GM10266 (cell line): Measurements from ENCODE around the gene FOXJ2.
A peak's percentile ranks its signal among the peaks of the same experiment; 100 is the strongest.
"Not testable (repeated sequence)": the region's sequence is repeated elsewhere in the genome, so short reads cannot be mapped to it uniquely, and the experiment has no call there.

Experiments used
- DNase-seq: peaks from one replicate; pipeline ENCODE4 v3.0.0; 2012; ENCODE audit errors: extremely low spot score
- TF ChIP-seq, protein P1 (sequence below): IDR thresholded peaks from 2 replicates; pipeline ENCODE4 v1.5.1; 2012; ENCODE audit warnings: mild to moderate bottlenecking, low read depth; ENCODE audit not compliant: control insufficient read depth, insufficient read depth; ENCODE audit errors: missing control alignments

FOXJ2 gene

DNA sequence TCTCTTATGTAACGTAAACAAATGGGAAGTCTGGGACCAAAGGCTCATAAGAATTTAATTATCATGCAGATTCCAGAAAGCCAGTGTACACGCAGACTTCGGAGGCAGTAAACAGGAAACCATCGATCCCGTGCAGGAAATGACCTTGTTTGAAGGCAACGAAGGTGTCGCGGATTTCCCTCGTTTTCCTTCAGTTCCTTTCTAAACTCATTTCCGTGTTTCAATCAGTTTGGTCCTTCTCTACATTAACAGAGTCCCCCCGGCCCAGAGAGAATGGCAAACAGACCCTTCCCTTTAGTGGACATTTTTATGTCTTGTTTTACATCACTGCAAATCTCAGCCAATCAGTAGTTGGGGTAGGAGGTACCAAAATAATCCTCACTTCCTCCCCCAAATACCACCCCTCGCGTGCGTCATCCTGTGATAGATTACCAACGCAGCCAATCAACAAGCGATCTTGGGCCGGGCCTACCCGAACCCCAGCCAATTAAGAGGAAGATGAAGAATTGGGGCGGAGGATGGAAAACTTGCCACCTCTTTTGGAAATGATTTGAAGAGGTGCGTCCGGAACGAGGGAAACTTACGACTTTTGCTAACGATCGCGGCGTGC is 6.1 kb upstream of the FOXJ2 start:
- TF ChIP-seq, protein P1, sequence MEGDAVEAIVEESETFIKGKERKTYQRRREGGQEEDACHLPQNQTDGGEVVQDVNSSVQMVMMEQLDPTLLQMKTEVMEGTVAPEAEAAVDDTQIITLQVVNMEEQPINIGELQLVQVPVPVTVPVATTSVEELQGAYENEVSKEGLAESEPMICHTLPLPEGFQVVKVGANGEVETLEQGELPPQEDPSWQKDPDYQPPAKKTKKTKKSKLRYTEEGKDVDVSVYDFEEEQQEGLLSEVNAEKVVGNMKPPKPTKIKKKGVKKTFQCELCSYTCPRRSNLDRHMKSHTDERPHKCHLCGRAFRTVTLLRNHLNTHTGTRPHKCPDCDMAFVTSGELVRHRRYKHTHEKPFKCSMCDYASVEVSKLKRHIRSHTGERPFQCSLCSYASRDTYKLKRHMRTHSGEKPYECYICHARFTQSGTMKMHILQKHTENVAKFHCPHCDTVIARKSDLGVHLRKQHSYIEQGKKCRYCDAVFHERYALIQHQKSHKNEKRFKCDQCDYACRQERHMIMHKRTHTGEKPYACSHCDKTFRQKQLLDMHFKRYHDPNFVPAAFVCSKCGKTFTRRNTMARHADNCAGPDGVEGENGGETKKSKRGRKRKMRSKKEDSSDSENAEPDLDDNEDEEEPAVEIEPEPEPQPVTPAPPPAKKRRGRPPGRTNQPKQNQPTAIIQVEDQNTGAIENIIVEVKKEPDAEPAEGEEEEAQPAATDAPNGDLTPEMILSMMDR, result no peak
- peak; percentile 98 for DNase-seq

DNA sequence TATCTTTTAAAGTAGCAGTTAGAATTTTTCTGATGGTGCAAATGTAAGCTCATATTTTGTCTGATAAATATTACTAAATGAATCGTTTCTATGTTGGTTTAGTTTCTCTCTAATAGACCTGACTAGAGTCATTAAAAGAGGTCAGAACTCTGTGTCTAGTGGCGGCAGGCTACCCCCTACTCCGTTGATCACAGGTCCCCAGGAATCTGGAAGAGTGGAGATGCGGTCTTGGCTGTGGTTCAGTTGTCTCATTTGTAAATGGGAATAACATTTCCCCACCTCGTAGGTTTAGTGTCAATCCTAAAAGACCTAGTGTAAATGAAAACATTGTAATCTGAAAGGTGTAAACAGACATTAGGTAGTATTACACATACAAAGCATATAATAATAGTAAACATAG is 4.7 kb upstream of the FOXJ2 start:
- no peak for DNase-seq

DNA sequence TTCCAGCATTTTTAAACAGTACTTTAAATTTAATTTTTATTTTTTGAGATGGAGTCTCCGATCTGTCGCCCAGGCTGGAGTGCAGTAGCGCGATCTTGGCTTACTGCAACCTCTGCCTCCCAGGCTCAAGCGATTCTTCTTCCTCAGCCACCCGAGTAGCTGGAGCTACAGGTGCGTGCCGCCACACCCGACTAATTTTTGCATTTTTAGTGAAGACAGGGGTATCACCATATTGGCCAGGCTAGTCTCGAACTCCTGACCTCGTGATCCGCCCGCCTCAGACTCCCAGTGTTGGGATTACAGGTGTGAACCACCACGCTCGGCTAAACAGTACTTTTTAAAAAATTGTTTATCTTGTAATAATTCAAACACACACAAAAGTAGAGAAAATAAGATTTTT is 4.2 kb upstream of the FOXJ2 start:
- DNase-seq, result no peak

More for the DNA sequence above, 4.7 kb upstream of the FOXJ2 start:
- TF ChIP-seq, protein P1, result no peak

DNA sequence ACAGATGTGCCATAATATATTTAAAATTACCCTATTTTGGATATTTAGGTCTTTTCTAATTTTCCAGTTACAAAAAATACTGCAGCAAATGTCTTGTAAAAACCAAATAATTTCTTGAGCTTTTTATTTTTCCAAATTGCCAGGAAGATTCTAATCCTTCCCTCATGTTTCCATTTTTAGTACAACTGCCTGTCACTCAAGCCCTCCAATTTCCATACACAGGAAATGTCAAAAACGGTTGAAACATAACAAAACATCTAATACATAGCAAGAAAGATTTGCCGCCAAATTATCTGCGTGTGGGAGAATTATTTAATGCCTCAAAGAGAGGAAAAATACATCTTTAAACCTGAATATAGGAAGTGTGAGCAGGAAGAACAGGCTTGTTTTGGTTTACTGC is 2.3 kb upstream of the FOXJ2 start:
- TF ChIP-seq, protein P1, result no peak

More for the DNA sequence above, 4.2 kb upstream of the FOXJ2 start:
- TF ChIP-seq, protein P1, result no peak

DNA sequence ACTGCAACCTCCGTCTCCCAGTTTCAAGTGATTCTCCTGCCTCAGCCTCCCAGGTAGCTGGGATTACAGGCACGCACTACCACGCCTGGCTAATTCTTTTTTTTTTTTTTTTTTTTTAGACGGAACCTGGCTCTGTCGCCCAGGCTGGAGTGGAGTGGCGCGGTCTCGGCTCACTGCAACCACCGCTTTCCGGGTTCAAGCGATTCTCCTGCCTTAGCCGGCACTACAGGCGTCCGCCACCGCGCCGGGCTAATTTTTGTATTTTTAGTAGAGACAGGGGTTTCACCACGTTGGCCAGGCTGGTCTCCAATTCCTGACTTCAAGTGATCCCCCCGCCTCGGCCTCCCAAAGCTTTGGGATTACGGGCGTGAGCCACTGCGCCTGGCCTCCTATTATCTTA is 1.5 kb upstream of the FOXJ2 start:
- DNase-seq, result not testable (repeated sequence)

More for the DNA sequence above, 2.3 kb upstream of the FOXJ2 start:
- no peak for DNase-seq

DNA sequence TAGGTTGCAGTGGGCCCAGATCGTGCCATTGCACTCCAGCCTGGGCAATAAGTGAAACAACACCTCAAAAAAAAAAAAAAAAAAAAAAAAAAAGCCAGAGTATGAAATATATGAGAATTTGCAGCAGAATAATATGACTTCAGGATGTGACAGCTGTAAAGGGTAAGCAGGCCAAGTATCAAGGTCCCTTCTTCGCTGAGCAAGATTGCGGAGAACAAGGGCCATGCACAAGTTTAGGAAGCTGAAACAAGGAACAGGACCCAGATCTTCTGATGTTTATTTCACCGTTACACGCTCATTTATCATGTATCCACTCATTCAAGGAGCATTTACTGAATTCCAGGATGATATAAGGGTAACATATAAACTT is 659 bp upstream of the FOXJ2 start:
- TF ChIP-seq, protein P1, result no peak
- DNase-seq, result no peak

DNA sequence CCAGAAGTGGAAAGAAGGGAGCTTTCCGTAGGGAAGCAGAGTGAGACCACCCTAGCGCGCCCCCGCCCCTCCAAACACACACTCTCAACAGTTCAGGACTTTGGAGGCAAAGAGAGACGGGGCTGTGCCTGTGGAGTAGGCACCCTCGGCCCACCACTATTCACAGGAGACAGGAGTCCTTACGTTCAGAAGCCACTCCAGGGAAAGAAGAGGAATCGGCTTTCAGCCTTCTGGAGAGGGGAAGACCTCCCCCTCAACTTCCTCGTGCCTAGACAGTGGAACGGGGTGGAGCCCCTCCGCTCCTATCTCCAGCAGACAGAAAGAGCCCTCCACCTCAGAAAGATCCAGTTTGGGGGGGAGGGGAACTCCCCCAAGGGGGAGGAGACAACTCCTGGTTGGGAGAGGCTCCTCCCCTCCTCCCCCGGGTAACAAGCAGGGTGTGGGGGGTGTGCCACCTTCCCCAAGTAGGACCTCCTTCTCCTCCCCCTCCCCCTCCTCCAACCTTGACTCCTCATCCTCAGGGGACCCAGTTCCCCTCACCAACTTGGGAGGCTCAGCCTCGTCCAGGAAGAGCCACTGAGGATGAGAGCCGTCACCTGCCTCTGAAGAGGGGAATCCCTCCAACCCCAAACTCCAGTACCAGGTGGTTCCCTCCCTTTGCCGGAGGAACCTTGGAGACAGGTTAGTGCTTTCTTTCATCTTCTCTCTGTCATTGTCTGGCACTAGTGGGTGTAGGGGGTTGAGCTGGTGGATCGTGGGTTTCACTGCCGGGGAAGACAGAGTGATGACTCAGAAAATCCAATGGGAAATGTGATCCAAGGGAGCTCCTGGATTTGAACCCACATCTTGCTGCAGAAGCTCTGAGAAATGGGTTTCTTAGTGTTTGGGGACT is 883 bp downstream of the FOXJ2 start:
- DNase-seq, result peak; percentile 81
- TF ChIP-seq, protein P1, result no peak
